B cell (primary cell): ENCODE results near the gene NR6A1. TPM values are rescaled to one million over a fixed set of nuclear protein-coding genes. Genes with fewer than 3 reads are reported as not detected.

Experiments
- ATAC-seq: fragments of 200-7000 bp; cut with Tn5 transposase; one replicate; pipeline ENCODE4 v1.10.0; 2021; ENCODE audit warnings: low read depth, mild to moderate bottlenecking, moderate number of reproducible peaks, moderate library complexity
- CTCF ChIA-PET: fragments of 350-600 bp; sonication (Branson Sonifier 250); formaldehyde crosslinking; loops from one replicate; lab custom pipeline; 2021; ENCODE audit warnings: antibody characterized with exemption, inconsistent platforms; lab: Charles Lee
- POLR2A ChIA-PET: fragments of 350-600 bp; sonication (Branson Sonifier 250); formaldehyde crosslinking; loops from one replicate; lab custom pipeline; 2021; ENCODE audit warnings: antibody characterized with exemption; lab: Charles Lee
- DNase-seq: peaks from one replicate; pipeline ENCODE4 v3.0.0; 2013
- H2AFZ ChIP-seq: 2 replicates; pipeline ENCODE4 v1.6.1; 2012; ENCODE audit warnings: mild to moderate bottlenecking, low read depth, low read length; ENCODE audit not compliant: insufficient read depth, poor library complexity, severe bottlenecking
- H3K27ac ChIP-seq, 2 donors: 1 replicate in 1 of 2; 2 replicates in 1 of 2; pipeline ENCODE4 v1.5.1; 2012 to 2013; ENCODE audit warnings: low read length in 2 of 2, mild to moderate bottlenecking in 2 of 2, moderate library complexity in 1 of 2
- H3K27me3 ChIP-seq, 4 experiments: fragments of 200-600 bp in 1 of 4; sonication (generic) in 1 of 4; replicated peaks in 1 of 4; 1 replicate in 2 of 4; 2 replicates in 2 of 4; pipeline versions ENCODE4 v1.6.1 to v1.7.0; 2013 to 2016; ENCODE audit warnings: low read length in 3 of 4, mild to moderate bottlenecking in 2 of 4, mixed read lengths in 1 of 4, moderate library complexity in 1 of 4; ENCODE audit not compliant: insufficient read depth in 4 of 4, control insufficient read depth in 3 of 4; ENCODE audit errors: control extremely low read depth in 1 of 4
- H3K36me3 ChIP-seq, 2 experiments: replicated peaks in 1 of 2; 1 replicate in 1 of 2; 2 replicates in 1 of 2; pipeline versions ENCODE4 v1.6.1 to v1.7.1; 2013; ENCODE audit warnings: low read length in 1 of 2; ENCODE audit not compliant: insufficient read depth in 2 of 2, control insufficient read depth in 1 of 2; ENCODE audit errors: control extremely low read depth in 1 of 2, extremely low read depth in 1 of 2
- H3K4me1 ChIP-seq, 2 donors: fragments of 200-600 bp in 1 of 2; sonication (generic) in 1 of 2; 1 replicate in 1 of 2; 2 replicates in 1 of 2; pipeline versions ENCODE4 v1.5.1 to v1.6.1; 2013 to 2017; ENCODE audit warnings: low read length in 2 of 2; ENCODE audit not compliant: control insufficient read depth in 2 of 2, insufficient read depth in 2 of 2
- H3K4me2 ChIP-seq: replicated peaks from 2 replicates; pipeline ENCODE3; 2012; ENCODE audit warnings: mild to moderate bottlenecking, low read depth, low read length; ENCODE audit not compliant: poor library complexity, severe bottlenecking
- H3K4me3 ChIP-seq, 5 experiments: fragments of 200-600 bp in 1 of 5; sonication (generic) in 1 of 5; 1 replicate in 3 of 5; 2 replicates in 2 of 5; pipeline versions ENCODE4 v1.5.1 to v1.7.0; 2011 to 2016; ENCODE audit warnings: low read length in 4 of 5, mild to moderate bottlenecking in 4 of 5, low read depth in 2 of 5, control low read depth in 1 of 5, moderate library complexity in 1 of 5; ENCODE audit not compliant: insufficient read depth in 1 of 5; ENCODE audit errors: control extremely low read depth in 1 of 5, extremely low read depth in 1 of 5
- H3K79me2 ChIP-seq: fragments of 200-600 bp; sonication (generic); one replicate; pipeline ENCODE4 v1.6.0; 2016; ENCODE audit warnings: low read length; ENCODE audit not compliant: control insufficient read depth, insufficient read depth
- H3K9ac ChIP-seq: fragments of 200-600 bp; sonication (generic); 2 replicates; pipeline ENCODE4 v1.6.1; 2017; ENCODE audit warnings: mild to moderate bottlenecking, low read length, moderate library complexity
- H3K9me3 ChIP-seq, 3 donors: one replicate each; pipeline versions ENCODE4 v1.6.1 to v1.7.1; 2013; ENCODE audit warnings: low read length in 2 of 3; ENCODE audit not compliant: control insufficient read depth in 2 of 3, insufficient read depth in 1 of 3; ENCODE audit errors: control extremely low read depth in 1 of 3
- H4K20me1 ChIP-seq: 2 replicates; pipeline ENCODE4 v1.6.0; 2012; ENCODE audit warnings: mild to moderate bottlenecking, low read length; ENCODE audit not compliant: insufficient read depth, control insufficient read depth, poor library complexity, severe bottlenecking
- H3K27ac Mint-ChIP-seq: one replicate; pipeline ENCODE4 v1.8.0; 2021; ENCODE audit warnings: mixed read lengths
- H3K27me3 Mint-ChIP-seq: one replicate; pipeline ENCODE4 v1.8.0; 2021; ENCODE audit warnings: mixed read lengths
- H3K4me1 Mint-ChIP-seq: one replicate; pipeline ENCODE4 v1.8.0; 2021; ENCODE audit warnings: mixed read lengths
- H3K4me3 Mint-ChIP-seq: one replicate; pipeline ENCODE4 v1.8.0; 2021; ENCODE audit warnings: mixed read lengths
- H3K9me3 Mint-ChIP-seq: one replicate; pipeline ENCODE4 v1.8.0; 2022; ENCODE audit warnings: mixed read lengths; ENCODE audit not compliant: insufficient read depth
- CTCF ChIP-seq: fragments of 200-600 bp; IDR thresholded peaks from one replicate; pipeline ENCODE4 v1.8.0; 2022; ENCODE audit warnings: antibody characterized with exemption, mild to moderate bottlenecking
- EZH2 ChIP-seq: IDR thresholded peaks from 2 replicates; pipeline ENCODE4 v1.6.1; 2012; ENCODE audit warnings: borderline replicate concordance, low read depth, mild to moderate bottlenecking, moderate library complexity, low read length; ENCODE audit not compliant: insufficient read depth, poor library complexity, severe bottlenecking
- WGBS: methylation state at CpG from one replicate; pipeline ENCODE4 v1.1.5; 2013; ENCODE audit warnings: missing lambda C conversion rate; ENCODE audit not compliant: insufficient coverage; 5-methylcytosine and 5-hydroxymethylcytosine counted together
- intact Hi-C: fragments of 100-400 bp; cut with micrococcal nuclease; formaldehyde crosslinking; loops from one replicate; pipeline ENCODE4 v1.10.0; 2022
- polyA plus RNA-seq: library from polyadenylated mRNA; depleted of rRNA; stranded (reverse); fragments of >200 nt; gene quantifications from 2 replicates; pipeline ENCODE4 v1.2.3, GENCODE V29; 2012
- total RNA-seq, 2 donors: library from RNA; stranded (reverse); fragments of 120-200 nt in 1 of 2; gene quantifications; 1 replicate in 1 of 2; 2 replicates in 1 of 2; pipeline versions ENCODE4 v1.2.3 to v1.2.4, GENCODE V29; 2013 to 2022

Gene NR6A1
- total and polyA plus RNA-seq, 2 donors (not counting 1 experiment from before 2014, with no cell fraction given): 0.09 to 0.67 TPM

- H4K20me1 ChIP-seq: no peaks in the 10 kb centered on the region
- no peaks in the 10 kb centered on the region for H3K4me1 ChIP-seq
- H3K4me2 ChIP-seq: no peak overlapping the region
- H3K27ac ChIP-seq: no peak overlapping the region
- ChIA-PET POLR2A (no interaction called here), CTCF (interaction anchor here (0.7 to 1.2 kb wide), 2 partner anchors 8 to 15 kb away, joined by 3 to 5 read pairs; no protein-coding TSS in a partner anchor)
- no peaks in the 10 kb centered on the region for H3K27me3 ChIP-seq
- Mint-ChIP-seq H3K27me3 (no peaks in the 10 kb centered on the region), H3K4me3 (no peak overlapping the region), H3K9me3 (no peaks in the 10 kb centered on the region), H3K27ac (no peak overlapping the region), H3K4me1 (no peaks in the 10 kb centered on the region)
- no peak for ATAC-seq
- no peak for TF ChIP-seq CTCF
- TF ChIP-seq EZH2: no peak
- H3K9ac ChIP-seq: no peak overlapping the region
- 96% methylated on average over 3 of the region's 7 CpGs for WGBS
- DNase-seq: no peak
- H3K36me3 ChIP-seq: peaks cover 0 to 3% of the 10 kb centered on the region in 2 experiments
- intact Hi-C loops: no loop called here
- H3K9me3 ChIP-seq: no peaks in the 10 kb centered on the region
- H2AFZ ChIP-seq: no peak overlapping the region
- H3K79me2 ChIP-seq: no peaks in the 10 kb centered on the region
- H3K4me3 ChIP-seq: no peak overlapping the region
These were observed 248.7 kb downstream of the NR6A1 start for GRCh38 chr9:124522121-124523098.

GRCh38 chr9:124521142-124521541 is 250.0 kb downstream of the NR6A1 start:
- H3K27me3 Mint-ChIP-seq: no peaks in the 10 kb centered on the region
- intact Hi-C loops: no loop called here
- H3K27ac ChIP-seq: no peak overlapping the region

More at GRCh38 chr9:124521142-124521541, 250.0 kb downstream of the NR6A1 start:
- Histone ChIP-seq H3K9ac (no peak overlapping the region), H3K9me3 (no peaks in the 10 kb centered on the region), H3K36me3 (peaks cover 0 to 3% of the 10 kb centered on the region in 2 experiments), H3K27me3 (no peaks in the 10 kb centered on the region), H3K4me3 (no peak overlapping the region), H3K4me1 (no peaks in the 10 kb centered on the region), H4K20me1 (no peaks in the 10 kb centered on the region), H3K4me2 (no peak overlapping the region), H2AFZ (no peak overlapping the region), H3K79me2 (no peaks in the 10 kb centered on the region)
- Mint-ChIP-seq H3K9me3 (no peaks in the 10 kb centered on the region), H3K4me1 (no peaks in the 10 kb centered on the region), H3K4me3 (no peak overlapping the region), H3K27ac (no peak overlapping the region)
- TF ChIP-seq EZH2 (no peak), CTCF (no peak)
- WGBS: 93% methylated on average over 3 of the region's 3 CpGs
- ChIA-PET CTCF (no interaction called here), POLR2A (no interaction called here)
- ATAC-seq (no peak), DNase-seq (no peak)
